Measurements from ENCODE around the gene CA5B.

GRCh38 chrX:15718283-15718970 lies 19.6 kb upstream of the CA5B start:
- TF ChIP-seq CTCF (conservative IDR thresholded peaks at IDR 0.05), result no peak
- no peak for TF ChIP-seq ZFX (IDR thresholded peaks at IDR 0.05)
